LNCaP clone FGC (cell line): Measurements from ENCODE around the gene DDAH1.

Experiments
- DNase-seq: peaks from one replicate; pipeline ENCODE4 v3.0.0-alpha.2; 2011; ENCODE audit warnings: low read depth
- H3K4me3 ChIP-seq: 2 replicates; pipeline ENCODE4 v1.5.1; 2011; ENCODE audit warnings: mild to moderate bottlenecking, low read depth, low read length, control low read depth
- TF ChIP-seq, protein P1 (sequence below): IDR thresholded peaks from 2 replicates; pipeline ENCODE4 v1.5.1; 2012; ENCODE audit warnings: mild to moderate bottlenecking; ENCODE audit not compliant: control insufficient read depth, insufficient read depth; ENCODE audit errors: extremely low read depth

DDAH1 gene

GRCh38 chr1:85444381-85444780 lies 20.6 kb downstream of the DDAH1 start:
- TF ChIP-seq, protein P1, sequence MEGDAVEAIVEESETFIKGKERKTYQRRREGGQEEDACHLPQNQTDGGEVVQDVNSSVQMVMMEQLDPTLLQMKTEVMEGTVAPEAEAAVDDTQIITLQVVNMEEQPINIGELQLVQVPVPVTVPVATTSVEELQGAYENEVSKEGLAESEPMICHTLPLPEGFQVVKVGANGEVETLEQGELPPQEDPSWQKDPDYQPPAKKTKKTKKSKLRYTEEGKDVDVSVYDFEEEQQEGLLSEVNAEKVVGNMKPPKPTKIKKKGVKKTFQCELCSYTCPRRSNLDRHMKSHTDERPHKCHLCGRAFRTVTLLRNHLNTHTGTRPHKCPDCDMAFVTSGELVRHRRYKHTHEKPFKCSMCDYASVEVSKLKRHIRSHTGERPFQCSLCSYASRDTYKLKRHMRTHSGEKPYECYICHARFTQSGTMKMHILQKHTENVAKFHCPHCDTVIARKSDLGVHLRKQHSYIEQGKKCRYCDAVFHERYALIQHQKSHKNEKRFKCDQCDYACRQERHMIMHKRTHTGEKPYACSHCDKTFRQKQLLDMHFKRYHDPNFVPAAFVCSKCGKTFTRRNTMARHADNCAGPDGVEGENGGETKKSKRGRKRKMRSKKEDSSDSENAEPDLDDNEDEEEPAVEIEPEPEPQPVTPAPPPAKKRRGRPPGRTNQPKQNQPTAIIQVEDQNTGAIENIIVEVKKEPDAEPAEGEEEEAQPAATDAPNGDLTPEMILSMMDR: no peak
- no peak for DNase-seq

DNA sequence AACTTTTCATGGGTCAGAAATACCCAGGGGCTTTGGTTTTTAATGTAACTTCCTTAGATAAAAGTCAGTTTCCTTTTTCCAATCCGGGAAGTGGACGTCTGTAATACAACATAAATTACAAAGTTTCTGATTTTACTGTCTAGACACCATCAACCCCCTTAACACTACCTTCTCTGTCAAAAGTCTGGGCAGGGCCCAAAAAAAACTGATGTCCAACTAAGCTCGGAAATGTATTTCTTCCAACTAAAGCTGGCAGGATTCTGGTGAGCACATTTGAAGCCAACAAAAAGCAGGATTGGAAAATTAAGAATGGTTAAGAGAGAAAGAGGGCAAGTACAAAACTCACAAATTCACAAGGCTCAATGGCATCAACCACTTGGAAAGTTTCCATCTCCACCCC lies 24.3 kb downstream of the DDAH1 start:
- DNase-seq: no peak
- no peak overlapping the region for H3K4me3 ChIP-seq
- TF ChIP-seq, protein P1: no peak

More at GRCh38 chr1:85444381-85444780, 20.6 kb downstream of the DDAH1 start:
- H3K4me3 ChIP-seq: no peak overlapping the region

DNA sequence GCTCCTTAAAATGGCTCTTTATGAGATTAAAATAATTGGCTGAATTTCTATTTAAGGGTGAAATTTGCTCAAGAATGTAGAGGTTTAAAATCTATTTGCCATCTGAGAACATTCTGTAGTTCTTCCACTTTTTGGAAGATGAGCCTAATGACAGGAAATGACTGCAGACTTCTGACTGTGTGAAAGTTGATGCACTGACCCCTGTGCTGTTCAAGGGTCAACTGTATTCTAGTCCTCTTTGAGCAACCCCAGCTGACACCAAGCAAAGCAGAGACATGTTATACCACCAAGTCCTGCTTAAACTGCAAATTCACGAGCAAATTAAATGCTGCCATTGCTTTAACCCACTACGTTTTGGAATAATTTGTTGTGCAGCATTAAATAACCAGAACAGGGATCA lies 26.6 kb downstream of the DDAH1 start:
- no peak overlapping the region for H3K4me3 ChIP-seq
- no peak for DNase-seq
- TF ChIP-seq, protein P1: no peak

GRCh38 chr1:85437139-85437538 lies 27.8 kb downstream of the DDAH1 start:
- TF ChIP-seq, protein P1: no peak
- no peak overlapping the region for H3K4me3 ChIP-seq
- no peak for DNase-seq

- TF ChIP-seq, protein P1: no peak
- H3K4me3 ChIP-seq: no peak overlapping the region
- no peak for DNase-seq
These were observed 31.9 kb downstream of the DDAH1 start for GRCh38 chr1:85433096-85433495.

DNA sequence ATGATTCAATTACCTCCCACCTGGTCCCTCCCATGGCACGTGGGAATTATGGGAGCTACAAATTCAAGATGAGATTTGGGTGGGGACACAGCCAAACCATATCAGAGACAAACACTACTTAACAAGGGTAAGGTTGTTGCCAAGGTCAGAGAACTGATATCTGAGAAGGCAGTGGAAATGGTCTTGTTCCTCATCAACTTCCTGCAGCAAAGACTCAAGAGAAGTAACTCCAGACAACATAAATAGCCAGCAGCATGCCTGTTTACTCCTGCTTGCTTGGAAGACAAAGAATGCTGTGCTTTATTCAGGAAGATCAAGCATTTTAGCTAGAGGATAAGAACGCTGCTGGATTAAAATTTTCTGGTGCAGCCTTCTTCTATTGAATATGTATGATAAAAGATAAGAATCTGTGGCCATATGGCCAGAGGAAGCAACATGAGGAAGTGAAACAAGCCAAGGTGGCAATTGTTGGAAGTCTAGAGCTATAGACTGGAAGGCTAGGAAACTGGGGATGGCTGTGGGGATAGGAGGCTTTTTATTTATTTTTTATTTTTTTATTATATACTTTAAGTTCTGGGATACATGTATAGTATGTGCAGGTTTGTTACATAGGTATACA lies 36.4 kb downstream of the DDAH1 start:
- TF ChIP-seq, protein P1: no peak
- no peak for DNase-seq
- H3K4me3 ChIP-seq: no peak overlapping the region

- no peak for DNase-seq
- TF ChIP-seq, protein P1: no peak
These were observed 37.1 kb downstream of the DDAH1 start for GRCh38 chr1:85427849-85428248.

More at GRCh38 chr1:85427849-85428248, 37.1 kb downstream of the DDAH1 start:
- H3K4me3 ChIP-seq: no peak overlapping the region; the same call in 1 of the 2 replicates
